ENCODE data around the gene RGS3. TPM values are rescaled to one million over a fixed set of nuclear protein-coding genes. Genes with fewer than 3 reads are reported as not detected.

RGS3 gene
- total RNA-seq, 2 experiments from 2014 or later, result 22.8 to 32.9 TPM

DNA sequence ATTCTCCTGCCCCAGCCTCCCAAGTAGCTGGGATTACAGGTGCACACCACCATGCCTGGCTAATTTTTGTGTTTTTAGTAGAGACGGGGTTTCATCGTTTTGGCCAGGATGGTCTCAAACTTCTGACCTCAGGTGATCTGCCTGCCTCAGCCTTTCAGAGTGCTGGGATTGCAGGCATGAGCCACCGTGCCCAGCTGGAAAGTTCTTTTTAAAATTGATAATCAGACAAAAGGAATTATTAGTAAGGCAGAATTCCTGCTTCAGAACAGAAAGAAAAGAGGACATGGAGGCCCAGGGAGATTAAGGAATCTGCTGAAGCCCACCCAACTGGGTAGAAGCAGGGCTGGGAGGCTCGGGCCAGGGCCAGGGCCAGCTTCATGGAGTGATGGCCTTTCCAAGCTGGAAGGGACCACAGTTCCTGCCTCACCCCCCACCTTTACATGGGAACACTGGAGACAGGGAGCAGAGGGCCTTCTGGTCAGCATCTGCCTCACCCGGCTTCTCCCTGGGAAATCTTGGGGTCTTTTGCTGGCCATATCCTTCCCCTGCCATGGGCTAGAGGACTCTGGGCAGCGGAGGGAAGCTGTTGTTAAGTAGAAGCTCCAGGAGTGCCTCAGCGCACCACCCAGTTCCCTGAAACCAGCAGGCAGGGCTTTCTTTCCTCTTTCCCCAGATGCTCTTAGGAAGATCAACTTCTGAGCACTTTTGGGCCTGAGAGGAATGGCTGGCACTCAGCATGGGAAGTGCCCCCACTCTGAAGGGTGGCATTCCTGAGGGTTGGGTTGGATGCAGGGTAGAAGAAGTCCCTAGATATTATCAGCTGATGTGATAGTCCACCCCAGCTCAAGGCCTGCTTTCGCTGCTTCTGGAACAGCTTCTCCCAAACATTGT, 70.1 kb downstream of the RGS3 start:
- H3K9me2 ChIP-seq (ENCODE audit: insufficient read depth, low read length), result no peaks in the 10 kb centered on the region
- H4K20me1 ChIP-seq (ENCODE audit: insufficient read depth, low read length), result no peaks in the 10 kb centered on the region
- no peaks in the 10 kb centered on the region for H3K4me1 ChIP-seq (ENCODE audit: insufficient read depth, low read length, poor library complexity, severe bottlenecking)
- H3K4me2 ChIP-seq (ENCODE audit: low read length), result no peak overlapping the region
- CTCF ChIA-PET (ENCODE audit: unreplicated experiment), result interaction anchor here (1.9 kb wide), 1 partner anchor 48 kb away, joined by 5 read pairs; no protein-coding TSS in a partner anchor
- no peaks in the 10 kb centered on the region for H3K79me2 ChIP-seq (ENCODE audit: insufficient read depth, low read depth, low read length)
- no peak overlapping the region for H3K27ac ChIP-seq (ENCODE audit: low read depth, low read length, poor library complexity, severe bottlenecking)
- POLR2A ChIA-PET, result interaction anchor here (0.6 to 1.1 kb wide), 4 partner anchors 11 to 87 kb away, joined by 3 to 6 read pairs (median 4); no protein-coding TSS in a partner anchor
- DNase-seq (ENCODE audit: low spot score), result no peak
- intact Hi-C loops (cut with micrococcal nuclease; ENCODE audit: unreplicated experiment), result no loop called here
- no peak for TF ChIP-seq EZH2phosphoT487 (IDR thresholded peaks at IDR 0.05; ENCODE audit: borderline replicate concordance, low read depth, low read length)
- TF ChIP-seq, protein P1, sequence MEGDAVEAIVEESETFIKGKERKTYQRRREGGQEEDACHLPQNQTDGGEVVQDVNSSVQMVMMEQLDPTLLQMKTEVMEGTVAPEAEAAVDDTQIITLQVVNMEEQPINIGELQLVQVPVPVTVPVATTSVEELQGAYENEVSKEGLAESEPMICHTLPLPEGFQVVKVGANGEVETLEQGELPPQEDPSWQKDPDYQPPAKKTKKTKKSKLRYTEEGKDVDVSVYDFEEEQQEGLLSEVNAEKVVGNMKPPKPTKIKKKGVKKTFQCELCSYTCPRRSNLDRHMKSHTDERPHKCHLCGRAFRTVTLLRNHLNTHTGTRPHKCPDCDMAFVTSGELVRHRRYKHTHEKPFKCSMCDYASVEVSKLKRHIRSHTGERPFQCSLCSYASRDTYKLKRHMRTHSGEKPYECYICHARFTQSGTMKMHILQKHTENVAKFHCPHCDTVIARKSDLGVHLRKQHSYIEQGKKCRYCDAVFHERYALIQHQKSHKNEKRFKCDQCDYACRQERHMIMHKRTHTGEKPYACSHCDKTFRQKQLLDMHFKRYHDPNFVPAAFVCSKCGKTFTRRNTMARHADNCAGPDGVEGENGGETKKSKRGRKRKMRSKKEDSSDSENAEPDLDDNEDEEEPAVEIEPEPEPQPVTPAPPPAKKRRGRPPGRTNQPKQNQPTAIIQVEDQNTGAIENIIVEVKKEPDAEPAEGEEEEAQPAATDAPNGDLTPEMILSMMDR (conservative IDR thresholded peaks at IDR 0.05; ENCODE audit: low read length), result no peak
- H2AFZ ChIP-seq (ENCODE audit: low read length), result no peak overlapping the region
- no TSS peak for BruUV-seq (replicated peaks)
- no peaks in the 10 kb centered on the region for H3K9me3 ChIP-seq (ENCODE audit: low read length)
- H3K36me3 ChIP-seq (ENCODE audit: insufficient read depth, low read length), result peaks cover 24% of the 10 kb centered on the region
- H3K4me3 ChIP-seq (ENCODE audit: low read depth, low read length, poor library complexity, severe bottlenecking), result no peak overlapping the region

DNA sequence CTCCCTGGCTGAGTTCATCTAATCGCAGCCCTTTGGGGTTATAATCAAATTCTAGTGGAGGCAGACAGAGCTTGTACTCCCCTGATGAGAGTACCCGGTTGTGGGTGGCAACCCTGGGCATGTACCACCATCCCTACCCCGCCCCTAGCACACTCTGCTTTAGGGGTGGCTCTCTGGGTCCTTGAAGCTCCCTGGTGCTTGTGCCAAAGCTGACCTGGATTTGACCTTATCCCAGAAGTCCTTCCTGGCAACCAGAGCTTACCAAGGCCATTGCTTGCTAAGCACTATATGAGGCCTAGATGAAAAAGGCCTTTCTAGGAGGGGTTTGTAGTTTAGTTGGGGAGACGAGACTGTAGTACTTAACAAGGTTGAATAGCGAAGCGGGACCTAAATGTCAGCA, 72.2 kb downstream of the RGS3 start:
- TF ChIP-seq, protein P1 (conservative IDR thresholded peaks at IDR 0.05; ENCODE audit: low read length), result no peak
- TF ChIP-seq EZH2phosphoT487 (IDR thresholded peaks at IDR 0.05; ENCODE audit: borderline replicate concordance, low read depth, low read length), result no peak
- H3K9me3 ChIP-seq (ENCODE audit: low read length), result no peaks in the 10 kb centered on the region
- DNase-seq (ENCODE audit: low spot score), result no peak
- no peak overlapping the region for H3K4me3 ChIP-seq (ENCODE audit: low read depth, low read length, poor library complexity, severe bottlenecking)
- H3K4me1 ChIP-seq (ENCODE audit: insufficient read depth, low read length, poor library complexity, severe bottlenecking), result peaks cover 2% of the 10 kb centered on the region
- no peaks in the 10 kb centered on the region for H3K9me2 ChIP-seq (ENCODE audit: insufficient read depth, low read length)
- H3K27ac ChIP-seq (ENCODE audit: low read depth, low read length, poor library complexity, severe bottlenecking), result no peak overlapping the region
- POLR2A ChIA-PET, result interaction anchor here (1.2 kb wide), 1 partner anchor 24 kb away, joined by 3 read pairs; no protein-coding TSS in a partner anchor
- H4K20me1 ChIP-seq (ENCODE audit: insufficient read depth, low read length), result no peaks in the 10 kb centered on the region
- intact Hi-C loops (cut with micrococcal nuclease; ENCODE audit: unreplicated experiment), result no loop called here
- no peaks in the 10 kb centered on the region for H3K79me2 ChIP-seq (ENCODE audit: insufficient read depth, low read depth, low read length)
- CTCF ChIA-PET (ENCODE audit: unreplicated experiment), result no interaction called here
- no peak overlapping the region for H2AFZ ChIP-seq (ENCODE audit: low read length)
- no peak overlapping the region for H3K4me2 ChIP-seq (ENCODE audit: low read length)
- peaks cover 12% of the 10 kb centered on the region; the same call in 1 of the 2 replicates for H3K36me3 ChIP-seq (ENCODE audit: insufficient read depth, low read length)
- no TSS peak for BruUV-seq (replicated peaks)

DNA sequence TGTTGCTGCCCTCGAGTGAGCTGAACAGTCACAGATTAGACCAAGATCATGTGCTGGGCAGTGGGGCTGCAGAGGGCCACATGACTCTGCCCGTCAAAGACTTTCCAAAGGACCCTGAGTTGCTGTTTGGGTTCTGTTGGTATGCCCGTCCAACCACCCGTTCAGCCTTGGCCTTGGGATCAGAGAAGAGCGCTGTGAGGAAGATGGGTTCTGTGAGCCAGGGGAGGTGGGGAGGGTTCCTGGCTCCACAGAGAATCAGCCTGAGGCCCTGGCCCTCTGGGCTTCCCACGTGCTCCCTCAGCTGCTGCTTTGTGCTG, 72.6 kb downstream of the RGS3 start:
- intact Hi-C loops (cut with micrococcal nuclease; ENCODE audit: unreplicated experiment), result no loop called here
- H2AFZ ChIP-seq (ENCODE audit: low read length), result no peak overlapping the region
- no peaks in the 10 kb centered on the region for H4K20me1 ChIP-seq (ENCODE audit: insufficient read depth, low read length)
- H3K4me2 ChIP-seq (ENCODE audit: low read length), result no peak overlapping the region
- no peaks in the 10 kb centered on the region for H3K9me3 ChIP-seq (ENCODE audit: low read length)
- TF ChIP-seq EZH2phosphoT487 (IDR thresholded peaks at IDR 0.05; ENCODE audit: borderline replicate concordance, low read depth, low read length), result no peak
- TF ChIP-seq, protein P1 (conservative IDR thresholded peaks at IDR 0.05; ENCODE audit: low read length), result no peak
- ChIA-PET POLR2A (interaction anchor here (1.2 to 1.3 kb wide), 2 partner anchors 24 to 46 kb away, joined by 3 read pairs; no protein-coding TSS in a partner anchor), CTCF (ENCODE audit: unreplicated experiment) (no interaction called here)
- BruUV-seq (replicated peaks), result no TSS peak
- H3K27ac ChIP-seq (ENCODE audit: low read depth, low read length, poor library complexity, severe bottlenecking), result no peak overlapping the region
- peaks cover 8% of the 10 kb centered on the region; the same call in 1 of the 2 replicates for H3K36me3 ChIP-seq (ENCODE audit: insufficient read depth, low read length)
- H3K4me1 ChIP-seq (ENCODE audit: insufficient read depth, low read length, poor library complexity, severe bottlenecking), result peaks cover 6% of the 10 kb centered on the region
- H3K9me2 ChIP-seq (ENCODE audit: insufficient read depth, low read length), result no peaks in the 10 kb centered on the region
- H3K79me2 ChIP-seq (ENCODE audit: insufficient read depth, low read depth, low read length), result no peaks in the 10 kb centered on the region
- DNase-seq (ENCODE audit: low spot score), result no peak
- H3K4me3 ChIP-seq (ENCODE audit: low read depth, low read length, poor library complexity, severe bottlenecking), result no peak overlapping the region
